Liver (tissue), 3 donors: ENCODE data around the gene PCDH9.

Experiments used
- GABPA ChIP-seq, 2 donors: IDR thresholded peaks in 1 of 2; conservative IDR thresholded peaks in 1 of 2; 2 replicates each; pipeline ENCODE4 v1.6.1; 2016; ENCODE audit warnings: antibody characterized with exemption in 2 of 2, mild to moderate bottlenecking in 1 of 2, moderate library complexity in 1 of 2
- JUND ChIP-seq, 2 donors: IDR thresholded peaks; 2 replicates each; pipeline ENCODE4 v1.6.1; 2016; ENCODE audit warnings: antibody characterized with exemption in 2 of 2
- RXRA ChIP-seq, 2 donors: IDR thresholded peaks; 2 replicates each; pipeline ENCODE4 v1.6.1; 2017 to 2018; ENCODE audit warnings: antibody characterized with exemption in 2 of 2, mild to moderate bottlenecking in 1 of 2
- SP1 ChIP-seq: IDR thresholded peaks from 2 replicates; pipeline ENCODE4 v1.6.1; 2018; ENCODE audit warnings: antibody characterized with exemption, mild to moderate bottlenecking
- YY1 ChIP-seq: IDR thresholded peaks from 2 replicates; pipeline ENCODE4 v1.6.1; 2016; ENCODE audit warnings: antibody characterized with exemption, mild to moderate bottlenecking
- TF ChIP-seq, protein P1 (sequence below): fragments of 150-350 bp; IDR thresholded peaks from 2 replicates; pipeline ENCODE4 v1.5.1; 2017; ENCODE audit warnings: improper control_type of control experiment, low read depth, low read length; ENCODE audit not compliant: missing input control
- TF ChIP-seq, protein P2 (sequence below): IDR thresholded peaks from 2 replicates; pipeline ENCODE4 v1.6.1; 2016; ENCODE audit warnings: antibody characterized with exemption
- TF ChIP-seq, protein P3 (sequence below): IDR thresholded peaks from 2 replicates; pipeline ENCODE4 v1.6.1; 2016; ENCODE audit warnings: antibody characterized with exemption
- TF ChIP-seq, protein P4 (sequence below): IDR thresholded peaks from 2 replicates; pipeline ENCODE4 v1.6.1; 2016; ENCODE audit warnings: antibody characterized with exemption, mild to moderate bottlenecking
- donor health status: healthy.
- donor health status: healthy.

DNA sequence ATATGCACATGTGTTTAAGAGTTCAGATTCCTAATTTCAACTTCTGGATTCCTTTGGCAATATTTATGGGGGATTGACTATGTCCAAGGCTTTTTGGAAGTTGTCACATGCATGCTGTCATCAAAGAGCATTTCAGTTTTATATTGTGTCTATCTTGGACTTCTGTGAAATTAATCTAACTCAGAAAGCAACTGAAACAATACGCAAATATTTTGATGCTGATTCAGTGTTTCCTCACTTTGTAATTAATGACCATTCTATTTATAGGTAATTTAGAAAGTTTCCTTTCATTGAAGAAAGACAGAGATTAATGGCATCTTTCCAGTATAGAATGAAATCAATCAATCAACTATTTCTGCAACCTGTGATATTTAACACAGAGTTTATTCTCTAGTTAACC is 550.1 kb downstream of the PCDH9 start:
- TF ChIP-seq, protein P1, sequence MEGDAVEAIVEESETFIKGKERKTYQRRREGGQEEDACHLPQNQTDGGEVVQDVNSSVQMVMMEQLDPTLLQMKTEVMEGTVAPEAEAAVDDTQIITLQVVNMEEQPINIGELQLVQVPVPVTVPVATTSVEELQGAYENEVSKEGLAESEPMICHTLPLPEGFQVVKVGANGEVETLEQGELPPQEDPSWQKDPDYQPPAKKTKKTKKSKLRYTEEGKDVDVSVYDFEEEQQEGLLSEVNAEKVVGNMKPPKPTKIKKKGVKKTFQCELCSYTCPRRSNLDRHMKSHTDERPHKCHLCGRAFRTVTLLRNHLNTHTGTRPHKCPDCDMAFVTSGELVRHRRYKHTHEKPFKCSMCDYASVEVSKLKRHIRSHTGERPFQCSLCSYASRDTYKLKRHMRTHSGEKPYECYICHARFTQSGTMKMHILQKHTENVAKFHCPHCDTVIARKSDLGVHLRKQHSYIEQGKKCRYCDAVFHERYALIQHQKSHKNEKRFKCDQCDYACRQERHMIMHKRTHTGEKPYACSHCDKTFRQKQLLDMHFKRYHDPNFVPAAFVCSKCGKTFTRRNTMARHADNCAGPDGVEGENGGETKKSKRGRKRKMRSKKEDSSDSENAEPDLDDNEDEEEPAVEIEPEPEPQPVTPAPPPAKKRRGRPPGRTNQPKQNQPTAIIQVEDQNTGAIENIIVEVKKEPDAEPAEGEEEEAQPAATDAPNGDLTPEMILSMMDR, result no peak
- TF ChIP-seq, protein P2, sequence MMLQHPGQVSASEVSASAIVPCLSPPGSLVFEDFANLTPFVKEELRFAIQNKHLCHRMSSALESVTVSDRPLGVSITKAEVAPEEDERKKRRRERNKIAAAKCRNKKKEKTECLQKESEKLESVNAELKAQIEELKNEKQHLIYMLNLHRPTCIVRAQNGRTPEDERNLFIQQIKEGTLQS, result no peak
- no peak for TF ChIP-seq RXRA (IDR thresholded peaks at IDR 0.05)
- TF ChIP-seq YY1, result no peak
- TF ChIP-seq, protein P3, sequence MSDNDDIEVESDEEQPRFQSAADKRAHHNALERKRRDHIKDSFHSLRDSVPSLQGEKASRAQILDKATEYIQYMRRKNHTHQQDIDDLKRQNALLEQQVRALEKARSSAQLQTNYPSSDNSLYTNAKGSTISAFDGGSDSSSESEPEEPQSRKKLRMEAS, result no peak
- TF ChIP-seq, protein P4, sequence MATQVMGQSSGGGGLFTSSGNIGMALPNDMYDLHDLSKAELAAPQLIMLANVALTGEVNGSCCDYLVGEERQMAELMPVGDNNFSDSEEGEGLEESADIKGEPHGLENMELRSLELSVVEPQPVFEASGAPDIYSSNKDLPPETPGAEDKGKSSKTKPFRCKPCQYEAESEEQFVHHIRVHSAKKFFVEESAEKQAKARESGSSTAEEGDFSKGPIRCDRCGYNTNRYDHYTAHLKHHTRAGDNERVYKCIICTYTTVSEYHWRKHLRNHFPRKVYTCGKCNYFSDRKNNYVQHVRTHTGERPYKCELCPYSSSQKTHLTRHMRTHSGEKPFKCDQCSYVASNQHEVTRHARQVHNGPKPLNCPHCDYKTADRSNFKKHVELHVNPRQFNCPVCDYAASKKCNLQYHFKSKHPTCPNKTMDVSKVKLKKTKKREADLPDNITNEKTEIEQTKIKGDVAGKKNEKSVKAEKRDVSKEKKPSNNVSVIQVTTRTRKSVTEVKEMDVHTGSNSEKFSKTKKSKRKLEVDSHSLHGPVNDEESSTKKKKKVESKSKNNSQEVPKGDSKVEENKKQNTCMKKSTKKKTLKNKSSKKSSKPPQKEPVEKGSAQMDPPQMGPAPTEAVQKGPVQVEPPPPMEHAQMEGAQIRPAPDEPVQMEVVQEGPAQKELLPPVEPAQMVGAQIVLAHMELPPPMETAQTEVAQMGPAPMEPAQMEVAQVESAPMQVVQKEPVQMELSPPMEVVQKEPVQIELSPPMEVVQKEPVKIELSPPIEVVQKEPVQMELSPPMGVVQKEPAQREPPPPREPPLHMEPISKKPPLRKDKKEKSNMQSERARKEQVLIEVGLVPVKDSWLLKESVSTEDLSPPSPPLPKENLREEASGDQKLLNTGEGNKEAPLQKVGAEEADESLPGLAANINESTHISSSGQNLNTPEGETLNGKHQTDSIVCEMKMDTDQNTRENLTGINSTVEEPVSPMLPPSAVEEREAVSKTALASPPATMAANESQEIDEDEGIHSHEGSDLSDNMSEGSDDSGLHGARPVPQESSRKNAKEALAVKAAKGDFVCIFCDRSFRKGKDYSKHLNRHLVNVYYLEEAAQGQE, result no peak
- no peak for TF ChIP-seq JUND (IDR thresholded peaks at IDR 0.05)
- TF ChIP-seq SP1, result no peak
- no peak for TF ChIP-seq GABPA (IDR thresholded peaks at IDR 0.05 in 1 of 2, conservative IDR thresholded peaks at IDR 0.05 in 1 of 2)
